HepG2 (cell line): ENCODE data around the gene BABAM1. TPM values are rescaled to one million over a fixed set of nuclear protein-coding genes. Genes with fewer than 3 reads are reported as not detected.

Experiments
- GABPA ChIP-seq, 2 experiments: IDR thresholded peaks; 2 replicates each; pipeline ENCODE4 v1.6.1; 2011 to 2016; ENCODE audit warnings: low read depth in 2 of 2, low read length in 1 of 2, missing biosample characterization in 1 of 2, missing genetic modification characterization in 1 of 2
- HHEX ChIP-seq: IDR thresholded peaks from 2 replicates; pipeline ENCODE4 v1.6.1; 2016; ENCODE audit warnings: control low read depth
- ISL2 ChIP-seq: sonication (generic); formaldehyde crosslinking; IDR thresholded peaks from 2 replicates; pipeline ENCODE4 v1.5.0; 2020; ENCODE audit warnings: missing genetic modification reagents
- RBM22 ChIP-seq: fragments of 200-400 bp; formaldehyde crosslinking; optimal IDR thresholded peaks from 2 replicates; pipeline ENCODE3; 2017; ENCODE audit warnings: mild to moderate bottlenecking, low read length, moderate library complexity
- RFXAP ChIP-seq: sonication (generic); formaldehyde crosslinking; IDR thresholded peaks from 2 replicates; pipeline ENCODE4 v1.4.0; 2020; ENCODE audit warnings: missing genetic modification reagents, borderline replicate concordance
- SAP130 ChIP-seq: IDR thresholded peaks from 2 replicates; pipeline ENCODE4 v1.6.1; 2016; ENCODE audit warnings: low read depth
- U2AF1 ChIP-seq: fragments of 200-400 bp; formaldehyde crosslinking; optimal IDR thresholded peaks from 2 replicates; pipeline ENCODE3; 2017; ENCODE audit warnings: mild to moderate bottlenecking, low read depth, low read length
- XBP1 ChIP-seq: sonication (generic); formaldehyde crosslinking; IDR thresholded peaks from 2 replicates; pipeline ENCODE4 v1.5.0; 2020; ENCODE audit warnings: missing genetic modification reagents
- ZFP36 ChIP-seq: fragments of 150-350 bp; IDR thresholded peaks from 2 replicates; pipeline ENCODE4 v1.6.1; 2018; ENCODE audit warnings: borderline replicate concordance, low read length, low read depth; ENCODE audit not compliant: partially characterized antibody
- ZNF296 ChIP-seq: sonication (generic); formaldehyde crosslinking; conservative IDR thresholded peaks from 2 replicates; pipeline ENCODE4 v1.5.0; 2020; ENCODE audit warnings: mild to moderate bottlenecking, missing genetic modification reagents
- ZNF354B ChIP-seq: sonication (generic); formaldehyde crosslinking; IDR thresholded peaks from 2 replicates; pipeline ENCODE4 v1.8.0; 2022; ENCODE audit warnings: mild to moderate bottlenecking, missing genetic modification reagents
- ZNF446 ChIP-seq: sonication (generic); formaldehyde crosslinking; IDR thresholded peaks from 2 replicates; pipeline ENCODE4 v1.5.0; 2020; ENCODE audit warnings: mild to moderate bottlenecking, missing genetic modification reagents
- ZNF550 ChIP-seq: sonication (generic); formaldehyde crosslinking; IDR thresholded peaks from 2 replicates; pipeline ENCODE4 v1.4.0; 2020; ENCODE audit warnings: mild to moderate bottlenecking, missing genetic modification reagents, borderline replicate concordance
- ZNF557 ChIP-seq: sonication (generic); formaldehyde crosslinking; IDR thresholded peaks from 2 replicates; pipeline ENCODE4 v1.4.0; 2020; ENCODE audit warnings: missing genetic modification reagents
- ZNF570 ChIP-seq: sonication (generic); formaldehyde crosslinking; IDR thresholded peaks from 2 replicates; pipeline ENCODE4 v1.4.0; 2020; ENCODE audit warnings: mild to moderate bottlenecking, missing genetic modification reagents, borderline replicate concordance
- ZNF768 ChIP-seq: sonication (generic); formaldehyde crosslinking; IDR thresholded peaks from 2 replicates; pipeline ENCODE4 v1.4.0; 2020; ENCODE audit warnings: missing genetic modification reagents
- ZNF878 ChIP-seq: sonication (generic); formaldehyde crosslinking; IDR thresholded peaks from 2 replicates; pipeline ENCODE4 v1.8.1; 2023; ENCODE audit warnings: mild to moderate bottlenecking, missing genetic modification reagents, moderate library complexity
- ZSCAN12 ChIP-seq: sonication (generic); formaldehyde crosslinking; IDR thresholded peaks from 2 replicates; pipeline ENCODE4 v1.9.0; 2021; ENCODE audit warnings: mild to moderate bottlenecking, missing genetic modification reagents
- ZSCAN9 ChIP-seq: IDR thresholded peaks from 2 replicates; pipeline ENCODE4 v1.6.1; 2016; ENCODE audit warnings: borderline replicate concordance
- polyA plus RNA-seq, 8 experiments: library from polyadenylated mRNA; depleted of rRNA in 3 of 8; stranded (reverse) in 7 of 8; unstranded in 1 of 8; fragments of >200 nt; fragmentation: Illumina TruSeq in 4 of 8; extraction: Trizol in 4 of 8; gene quantifications; 2 replicates each; pipeline versions ENCODE4 v1.2.1 to v1.2.3, GENCODE V29; 2011 to 2016; ENCODE audit warnings: low read depth in 4 of 8, missing spikeins in 1 of 8, mixed read lengths in 1 of 8; ENCODE audit not compliant: insufficient read depth in 1 of 8
- total RNA-seq, 5 experiments: library from RNA; depleted of rRNA; stranded (reverse); fragments of >200 nt; fragmentation: Illumina TruSeq; extraction: Trizol; gene quantifications; 2 replicates each; pipeline ENCODE4 v1.2.3, GENCODE V29; 2016; ENCODE audit warnings: low read depth in 1 of 5
- TF ChIP-seq, protein P1 (sequence below): sonication (generic); formaldehyde crosslinking; IDR thresholded peaks from 2 replicates; pipeline ENCODE4 v1.9.0; 2021; ENCODE audit warnings: missing genetic modification reagents, borderline replicate concordance
- TF ChIP-seq, protein P2 (sequence below): sonication (generic); formaldehyde crosslinking; IDR thresholded peaks from 2 replicates; pipeline ENCODE4 v1.4.0; 2020; ENCODE audit warnings: missing genetic modification reagents; ENCODE audit errors: not compliant biosample characterization
- TF ChIP-seq, protein P3 (sequence below): sonication (generic); formaldehyde crosslinking; IDR thresholded peaks from 2 replicates; pipeline ENCODE4 v1.5.0; 2020; ENCODE audit warnings: missing genetic modification reagents
- TF ChIP-seq, protein P4 (sequence below): sonication (generic); formaldehyde crosslinking; IDR thresholded peaks from 2 replicates; pipeline ENCODE4 v1.4.0; 2020; ENCODE audit warnings: missing genetic modification reagents, borderline replicate concordance
- TF ChIP-seq, protein P5 (sequence below): sonication (generic); formaldehyde crosslinking; IDR thresholded peaks from 2 replicates; pipeline ENCODE4 v1.8.0; 2022; ENCODE audit warnings: missing genetic modification reagents, mild to moderate bottlenecking, inconsistent platforms, borderline replicate concordance

Gene BABAM1
- total and polyA plus RNA-seq, 2 of the 13 experiments (the other 11 are each of a cell fraction or from before 2014, with no cell fraction given) = 70.0 to 82.0 TPM

DNA sequence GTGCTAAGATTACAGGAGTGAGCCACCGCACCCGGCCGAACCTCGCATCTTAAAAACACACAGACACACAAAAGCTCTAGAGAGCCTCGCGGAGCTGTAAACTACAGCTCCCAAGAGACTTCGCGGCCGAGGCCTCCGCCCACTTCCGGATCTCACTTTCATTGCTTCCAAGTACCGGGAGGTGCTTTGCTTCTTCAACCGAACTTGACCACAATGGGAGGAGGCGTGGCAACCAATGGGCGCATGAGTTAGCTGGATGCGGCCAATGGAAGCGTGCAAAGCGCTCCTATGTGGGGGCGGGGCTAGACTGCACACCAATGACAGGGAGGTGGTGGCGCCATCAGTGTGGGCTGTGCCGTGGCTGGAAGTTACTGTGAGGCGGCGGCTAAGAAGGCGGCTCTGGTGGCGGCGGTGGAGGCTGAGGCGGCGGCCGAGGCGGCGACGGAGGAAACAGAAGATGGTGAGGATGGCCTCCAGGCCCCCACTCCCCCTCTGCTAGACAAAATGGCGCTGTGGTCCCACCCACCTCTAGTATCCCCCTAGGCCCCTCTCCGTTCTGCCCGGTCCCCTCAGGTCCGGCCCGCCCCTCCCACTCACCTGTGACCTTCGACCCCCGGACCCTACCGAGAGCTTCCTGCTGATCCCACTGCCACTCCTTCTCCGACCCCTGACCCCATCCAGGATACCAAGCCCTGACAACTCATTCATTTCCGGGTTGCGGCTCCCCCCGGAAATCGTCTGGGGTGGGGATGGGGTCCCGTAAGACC is 42.1 kb downstream of the BABAM1 start, which contains the start of gene DDA1 (continued):
- no peak for TF ChIP-seq ZNF354B (CRISPR knock-in tag)
- TF ChIP-seq GABPA (IDR thresholded peaks at IDR 0.05; ENCODE audit: low read depth, low read length) = peak; percentile 80
- TF ChIP-seq GABPA (CRISPR knock-in tag; IDR thresholded peaks at IDR 0.05; ENCODE audit: low read depth) = peak; percentile 94
- no peak; the same call in 1 of the 2 replicates for TF ChIP-seq ZNF768 (CRISPR knock-in tag)
- no peak; the same call in 1 of the 2 replicates for TF ChIP-seq ZSCAN9 (CRISPR knock-in tag)
- TF ChIP-seq, protein P1, sequence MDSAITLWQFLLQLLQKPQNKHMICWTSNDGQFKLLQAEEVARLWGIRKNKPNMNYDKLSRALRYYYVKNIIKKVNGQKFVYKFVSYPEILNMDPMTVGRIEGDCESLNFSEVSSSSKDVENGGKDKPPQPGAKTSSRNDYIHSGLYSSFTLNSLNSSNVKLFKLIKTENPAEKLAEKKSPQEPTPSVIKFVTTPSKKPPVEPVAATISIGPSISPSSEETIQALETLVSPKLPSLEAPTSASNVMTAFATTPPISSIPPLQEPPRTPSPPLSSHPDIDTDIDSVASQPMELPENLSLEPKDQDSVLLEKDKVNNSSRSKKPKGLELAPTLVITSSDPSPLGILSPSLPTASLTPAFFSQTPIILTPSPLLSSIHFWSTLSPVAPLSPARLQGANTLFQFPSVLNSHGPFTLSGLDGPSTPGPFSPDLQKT (CRISPR knock-in tag) = no peak
- 0 out of 2 replicates have a peak, but pooled peaks have one; percentile 79 for TF ChIP-seq ZNF570 (CRISPR knock-in tag)
- TF ChIP-seq RFXAP = peak; percentile 89; the same call in 1 of the 2 replicates
- peak; percentile 80 for TF ChIP-seq SAP130 (CRISPR knock-in tag)
- TF ChIP-seq ZNF296 (CRISPR knock-in tag) = no peak
- TF ChIP-seq, protein P2, sequence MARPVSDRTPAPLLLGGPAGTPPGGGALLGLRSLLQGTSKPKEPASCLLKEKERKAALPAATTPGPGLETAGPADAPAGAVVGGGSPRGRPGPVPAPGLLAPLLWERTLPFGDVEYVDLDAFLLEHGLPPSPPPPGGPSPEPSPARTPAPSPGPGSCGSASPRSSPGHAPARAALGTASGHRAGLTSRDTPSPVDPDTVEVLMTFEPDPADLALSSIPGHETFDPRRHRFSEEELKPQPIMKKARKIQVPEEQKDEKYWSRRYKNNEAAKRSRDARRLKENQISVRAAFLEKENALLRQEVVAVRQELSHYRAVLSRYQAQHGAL (CRISPR knock-in tag) = no peak
- no peak for TF ChIP-seq ZSCAN12 (CRISPR knock-in tag)
- TF ChIP-seq, protein P3, sequence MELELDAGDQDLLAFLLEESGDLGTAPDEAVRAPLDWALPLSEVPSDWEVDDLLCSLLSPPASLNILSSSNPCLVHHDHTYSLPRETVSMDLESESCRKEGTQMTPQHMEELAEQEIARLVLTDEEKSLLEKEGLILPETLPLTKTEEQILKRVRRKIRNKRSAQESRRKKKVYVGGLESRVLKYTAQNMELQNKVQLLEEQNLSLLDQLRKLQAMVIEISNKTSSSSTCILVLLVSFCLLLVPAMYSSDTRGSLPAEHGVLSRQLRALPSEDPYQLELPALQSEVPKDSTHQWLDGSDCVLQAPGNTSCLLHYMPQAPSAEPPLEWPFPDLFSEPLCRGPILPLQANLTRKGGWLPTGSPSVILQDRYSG (CRISPR knock-in tag) = no peak
- TF ChIP-seq ZNF446 (CRISPR knock-in tag) = peak; percentile 96
- no peak for TF ChIP-seq ZNF878
- no peak for TF ChIP-seq ZFP36
- no peak for TF ChIP-seq ZNF550
- no peak for TF ChIP-seq U2AF1
- no peak for TF ChIP-seq HHEX (CRISPR knock-in tag)
- TF ChIP-seq XBP1 (CRISPR knock-in tag) = no peak
- no peak for TF ChIP-seq ISL2
- TF ChIP-seq, protein P4, sequence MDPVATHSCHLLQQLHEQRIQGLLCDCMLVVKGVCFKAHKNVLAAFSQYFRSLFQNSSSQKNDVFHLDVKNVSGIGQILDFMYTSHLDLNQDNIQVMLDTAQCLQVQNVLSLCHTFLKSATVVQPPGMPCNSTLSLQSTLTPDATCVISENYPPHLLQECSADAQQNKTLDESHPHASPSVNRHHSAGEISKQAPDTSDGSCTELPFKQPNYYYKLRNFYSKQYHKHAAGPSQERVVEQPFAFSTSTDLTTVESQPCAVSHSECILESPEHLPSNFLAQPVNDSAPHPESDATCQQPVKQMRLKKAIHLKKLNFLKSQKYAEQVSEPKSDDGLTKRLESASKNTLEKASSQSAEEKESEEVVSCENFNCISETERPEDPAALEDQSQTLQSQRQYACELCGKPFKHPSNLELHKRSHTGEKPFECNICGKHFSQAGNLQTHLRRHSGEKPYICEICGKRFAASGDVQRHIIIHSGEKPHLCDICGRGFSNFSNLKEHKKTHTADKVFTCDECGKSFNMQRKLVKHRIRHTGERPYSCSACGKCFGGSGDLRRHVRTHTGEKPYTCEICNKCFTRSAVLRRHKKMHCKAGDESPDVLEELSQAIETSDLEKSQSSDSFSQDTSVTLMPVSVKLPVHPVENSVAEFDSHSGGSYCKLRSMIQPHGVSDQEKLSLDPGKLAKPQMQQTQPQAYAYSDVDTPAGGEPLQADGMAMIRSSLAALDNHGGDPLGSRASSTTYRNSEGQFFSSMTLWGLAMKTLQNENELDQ (CRISPR knock-in tag) = no peak
- peak; percentile 23 for TF ChIP-seq RBM22
- TF ChIP-seq ZNF557 (CRISPR knock-in tag) = no peak
- TF ChIP-seq, protein P5, sequence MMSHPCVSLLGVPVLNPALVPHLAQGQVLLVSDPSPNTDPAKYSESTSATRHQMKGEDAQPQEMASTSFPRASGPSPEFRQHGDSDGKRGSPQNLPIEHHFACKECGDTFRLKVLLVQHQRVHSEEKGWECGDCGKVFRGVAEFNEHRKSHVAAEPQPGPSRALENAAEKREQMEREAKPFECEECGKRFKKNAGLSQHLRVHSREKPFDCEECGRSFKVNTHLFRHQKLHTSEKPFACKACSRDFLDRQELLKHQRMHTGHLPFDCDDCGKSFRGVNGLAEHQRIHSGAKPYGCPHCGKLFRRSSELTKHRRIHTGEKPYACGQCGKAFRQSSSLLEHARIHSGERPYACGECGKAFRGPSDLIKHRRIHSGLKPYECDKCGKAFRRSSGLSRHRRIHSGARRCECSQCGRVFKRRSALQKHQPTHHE = no peak
